Adipocyte (in vitro differentiated cells): ENCODE data around the gene BTBD7.

Experiments
- DNase-seq: peaks from one replicate; pipeline ENCODE4 v3.0.0-alpha.2; 2015; ENCODE audit warnings: low read depth
- H3K27me3 ChIP-seq: replicated peaks from 2 replicates; pipeline ENCODE4 v1.7.0; 2013; ENCODE audit warnings: mild to moderate bottlenecking, low read length, moderate library complexity; ENCODE audit not compliant: control insufficient read depth, insufficient read depth
- H3K36me3 ChIP-seq: 2 replicates; pipeline ENCODE4 v1.7.0; 2013; ENCODE audit warnings: low read length, mild to moderate bottlenecking, moderate library complexity; ENCODE audit not compliant: control insufficient read depth, insufficient read depth, severe bottlenecking
- H3K4me1 ChIP-seq: 2 replicates; pipeline ENCODE4 v1.7.0; 2013; ENCODE audit warnings: mild to moderate bottlenecking, low read length, moderate library complexity; ENCODE audit not compliant: control insufficient read depth, insufficient read depth
- H3K4me3 ChIP-seq: 2 replicates; pipeline ENCODE4 v1.7.0; 2013; ENCODE audit warnings: mild to moderate bottlenecking, low read length, moderate library complexity
- H3K9ac ChIP-seq: 2 replicates; pipeline ENCODE4 v1.7.0; 2013; ENCODE audit warnings: mild to moderate bottlenecking, low read length, moderate library complexity
- H3K9me3 ChIP-seq: 2 replicates; pipeline ENCODE4 v1.7.0; 2013; ENCODE audit warnings: mild to moderate bottlenecking, low read length, moderate library complexity; ENCODE audit not compliant: control insufficient read depth

BTBD7 gene

GRCh38 chr14:93219103-93219726 is 113.6 kb downstream of the BTBD7 start:
- no peak overlapping the region for H3K4me3 ChIP-seq
- H3K4me1 ChIP-seq, result no peaks in the 10 kb centered on the region
- H3K9ac ChIP-seq, result no peak overlapping the region
- no peaks in the 10 kb centered on the region for H3K27me3 ChIP-seq
- no peaks in the 10 kb centered on the region for H3K9me3 ChIP-seq
- peaks cover 56% of the 10 kb centered on the region for H3K36me3 ChIP-seq
- peak; percentile 56 for DNase-seq

GRCh38 chr14:93214598-93214997 is 118.2 kb downstream of the BTBD7 start:
- DNase-seq, result no peak
- no peak overlapping the region for H3K9ac ChIP-seq
- no peaks in the 10 kb centered on the region for H3K9me3 ChIP-seq
- no peak overlapping the region for H3K4me3 ChIP-seq
- no peaks in the 10 kb centered on the region for H3K27me3 ChIP-seq
- H3K4me1 ChIP-seq, result no peaks in the 10 kb centered on the region
- H3K36me3 ChIP-seq, result peaks cover 54% of the 10 kb centered on the region

- Histone ChIP-seq H3K9ac (no peak overlapping the region), H3K27me3 (no peaks in the 10 kb centered on the region), H3K36me3 (peaks cover 48% of the 10 kb centered on the region), H3K9me3 (no peaks in the 10 kb centered on the region), H3K4me3 (no peak overlapping the region), H3K4me1 (peaks cover 9% of the 10 kb centered on the region)
- DNase-seq, result no peak
Observed at GRCh38 chr14:93212432-93212831, 120.4 kb downstream of the BTBD7 start.

- Histone ChIP-seq H3K9ac (peak overlapping the region; percentile 93), H3K4me1 (peaks cover 15% of the 10 kb centered on the region), H3K27me3 (no peaks in the 10 kb centered on the region), H3K4me3 (peak overlapping the region; percentile 98), H3K9me3 (no peaks in the 10 kb centered on the region), H3K36me3 (peaks cover 12% of the 10 kb centered on the region)
- DNase-seq, result peak; percentile 76
Observed at GRCh38 chr14:93207468-93208308, 125.1 kb downstream of the BTBD7 start.

- Histone ChIP-seq H3K36me3 (peaks cover 4% of the 10 kb centered on the region), H3K27me3 (no peaks in the 10 kb centered on the region), H3K9ac (peak within 1 kb of the TSS; percentile 93), H3K4me3 (peak within 1 kb of the TSS; percentile 98), H3K4me1 (peaks cover 15% of the 10 kb centered on the region), H3K9me3 (no peaks in the 10 kb centered on the region)
- peak; percentile 99 for DNase-seq
Observed at GRCh38 chr14:93206793-93207467, 125.9 kb downstream of the BTBD7 start, which contains the start of the genes GON7 and UBR7. Gene GON7, minus strand, starts transcription at chr14:93207065. Its CDS starts 28 bp downstream, at chr14:93207037. Gene UBR7, plus strand, starts transcription at chr14:93207256. Its CDS starts 36 bp downstream, at chr14:93207292.

- Histone ChIP-seq H3K36me3 (no peaks in the 10 kb centered on the region), H3K4me3 (no peak overlapping the region), H3K27me3 (no peaks in the 10 kb centered on the region), H3K9me3 (no peaks in the 10 kb centered on the region), H3K4me1 (peaks cover 6% of the 10 kb centered on the region), H3K9ac (no peak overlapping the region)
- no peak for DNase-seq
Observed at GRCh38 chr14:93201155-93201704, 131.6 kb downstream of the BTBD7 start.

- no peak overlapping the region for H3K4me3 ChIP-seq
- DNase-seq, result no peak
Observed at GRCh38 chr14:93200553-93200952, 132.3 kb downstream of the BTBD7 start.

GRCh38 chr14:93199031-93199430 is 133.8 kb downstream of the BTBD7 start:
- Histone ChIP-seq H3K4me3 (no peak overlapping the region), H3K9ac (no peak overlapping the region), H3K4me1 (no peaks in the 10 kb centered on the region), H3K36me3 (no peaks in the 10 kb centered on the region), H3K27me3 (no peaks in the 10 kb centered on the region), H3K9me3 (no peaks in the 10 kb centered on the region)
- no peak for DNase-seq

More at GRCh38 chr14:93200553-93200952, 132.3 kb downstream of the BTBD7 start:
- H3K27me3 ChIP-seq, result no peaks in the 10 kb centered on the region
- no peaks in the 10 kb centered on the region for H3K36me3 ChIP-seq
- H3K9me3 ChIP-seq, result no peaks in the 10 kb centered on the region
- no peaks in the 10 kb centered on the region for H3K4me1 ChIP-seq
- H3K9ac ChIP-seq, result no peak overlapping the region

- Histone ChIP-seq H3K9me3 (no peaks in the 10 kb centered on the region), H3K27me3 (no peaks in the 10 kb centered on the region), H3K9ac (no peak overlapping the region), H3K4me1 (no peaks in the 10 kb centered on the region), H3K36me3 (no peaks in the 10 kb centered on the region), H3K4me3 (no peak overlapping the region)
- no peak for DNase-seq
Observed at GRCh38 chr14:93195316-93195999, 137.4 kb downstream of the BTBD7 start.
